Neuronal stem cell (in vitro differentiated cells): ENCODE measurements around the gene SH2D3C.

Experiments used
- DNase-seq: peaks from one replicate; pipeline ENCODE4 v3.0.0-alpha.2; 2013; ENCODE audit warnings: low spot score
- H2AFZ ChIP-seq: one replicate; pipeline ENCODE4 v1.6.1; 2013; ENCODE audit warnings: mild to moderate bottlenecking, low read length, inconsistent platforms
- H2AK5ac ChIP-seq: 2 replicates; pipeline ENCODE4 v1.6.1; 2013; ENCODE audit warnings: low read depth, mild to moderate bottlenecking, inconsistent platforms, low read length, moderate library complexity, mixed read lengths
- H2BK120ac ChIP-seq: 2 replicates; pipeline ENCODE4 v1.6.1; 2013; ENCODE audit warnings: low read depth, mild to moderate bottlenecking, inconsistent platforms, low read length, moderate library complexity, mixed read lengths
- H2BK12ac ChIP-seq: one replicate; pipeline ENCODE4 v1.6.1; 2013; ENCODE audit warnings: low read length, inconsistent platforms
- H2BK15ac ChIP-seq: 2 replicates; pipeline ENCODE4 v1.6.1; 2013; ENCODE audit warnings: mild to moderate bottlenecking, low read length, inconsistent platforms, mixed read lengths
- H2BK5ac ChIP-seq: one replicate; pipeline ENCODE4 v1.6.1; 2013; ENCODE audit warnings: inconsistent platforms, mild to moderate bottlenecking, low read length, moderate library complexity
- H3K14ac ChIP-seq: one replicate; pipeline ENCODE4 v1.6.1; 2013; ENCODE audit warnings: low read length, inconsistent platforms
- H3K18ac ChIP-seq: 2 replicates; pipeline ENCODE4 v1.6.1; 2013; ENCODE audit warnings: low read length, inconsistent platforms
- H3K23ac ChIP-seq: 2 replicates; pipeline ENCODE4 v1.6.1; 2013; ENCODE audit warnings: low read depth, mild to moderate bottlenecking, mixed read lengths, low read length, inconsistent platforms; ENCODE audit not compliant: poor library complexity
- H3K27ac ChIP-seq: replicated peaks from 3 replicates; pipeline ENCODE4 v1.5.1; 2013; ENCODE audit warnings: low read length, inconsistent platforms
- H3K27me3 ChIP-seq, 3 experiments: 2 replicates each; pipeline ENCODE4 v1.6.1; 2013; ENCODE audit warnings: low read length in 3 of 3, mild to moderate bottlenecking in 2 of 3, inconsistent platforms in 1 of 3, low read depth in 1 of 3, mixed read lengths in 1 of 3, moderate library complexity in 1 of 3; ENCODE audit not compliant: control insufficient read depth in 3 of 3, insufficient read depth in 3 of 3
- H3K36me3 ChIP-seq, 2 donors: replicated peaks in 1 of 2; 2 replicates each; pipeline ENCODE4 v1.6.1; 2013; ENCODE audit warnings: low read length in 2 of 2; ENCODE audit not compliant: control insufficient read depth in 2 of 2, insufficient read depth in 2 of 2
- H3K4ac ChIP-seq: 2 replicates; pipeline ENCODE4 v1.6.1; 2013; ENCODE audit warnings: inconsistent platforms, mild to moderate bottlenecking, low read length, moderate library complexity
- H3K4me1 ChIP-seq, 2 donors: 1 replicate in 1 of 2; 2 replicates in 1 of 2; pipeline ENCODE4 v1.6.1; 2013; ENCODE audit warnings: low read length in 2 of 2, low read depth in 1 of 2; ENCODE audit not compliant: control insufficient read depth in 2 of 2, insufficient read depth in 1 of 2
- H3K4me2 ChIP-seq: one replicate; pipeline ENCODE4 v1.6.1; 2013; ENCODE audit warnings: mild to moderate bottlenecking, low read length, inconsistent platforms; ENCODE audit not compliant: insufficient read depth, poor library complexity, severe bottlenecking
- H3K4me3 ChIP-seq, 2 donors: 2 replicates each; pipeline ENCODE4 v1.5.1; 2013; ENCODE audit warnings: low read length in 2 of 2, mild to moderate bottlenecking in 2 of 2, inconsistent platforms in 1 of 2, moderate library complexity in 1 of 2
- H3K79me1 ChIP-seq: one replicate; pipeline ENCODE4 v1.6.1; 2013; ENCODE audit warnings: low read depth, mild to moderate bottlenecking, inconsistent platforms, low read length, moderate library complexity
- H3K9ac ChIP-seq: one replicate; pipeline ENCODE4 v1.6.1; 2013; ENCODE audit warnings: mild to moderate bottlenecking, low read depth, low read length, inconsistent platforms; ENCODE audit not compliant: poor library complexity
- H3K9me3 ChIP-seq, 2 donors: replicated peaks in 1 of 2; 2 replicates each; pipeline versions ENCODE3 to v1.6.1; 2013; ENCODE audit warnings: low read length in 2 of 2, mild to moderate bottlenecking in 2 of 2, inconsistent platforms in 1 of 2, low read depth in 1 of 2, mixed read lengths in 1 of 2, moderate library complexity in 1 of 2; ENCODE audit not compliant: control insufficient read depth in 2 of 2, insufficient read depth in 1 of 2
- H4K8ac ChIP-seq: one replicate; pipeline ENCODE4 v1.6.1; 2013; ENCODE audit warnings: low read depth, mild to moderate bottlenecking, inconsistent platforms, low read length, moderate library complexity
- H4K91ac ChIP-seq: one replicate; pipeline ENCODE4 v1.6.1; 2013; ENCODE audit warnings: low read length, low read depth, mild to moderate bottlenecking, inconsistent platforms; ENCODE audit not compliant: poor library complexity
- WGBS, 2 donors: extraction: QIAGEN DNeasy Blood & Tissue Kit; methylation state at CpG; one replicate each; pipeline ENCODE4 v1.1.7; 2013; ENCODE audit warnings: missing lambda C conversion rate in 2 of 2, mixed read lengths in 1 of 2; ENCODE audit not compliant: insufficient read length in 2 of 2, insufficient replicate concordance in 1 of 2; ENCODE audit errors: extremely low coverage in 2 of 2; 5-methylcytosine and 5-hydroxymethylcytosine counted together

The SH2D3C gene

GRCh38 chr9:127715470-127716337 is 62.8 kb downstream of the SH2D3C start, which contains the start of the genes PTRH1 and TTC16:
PTRH1 (minus strand) TSS chr9:127715663; CDS start chr9:127715639, 24 bp downstream.
TTC16 (plus strand) TSS chr9:127716079; CDS start chr9:127716146, 67 bp downstream.
- H3K18ac ChIP-seq: peak within 1 kb of the TSS; percentile 85
- H3K4me3 ChIP-seq: peak within 1 kb of the TSS; percentile 69 to 85
- no peak within 1 kb of the TSS for H3K27ac ChIP-seq
- peak within 1 kb of the TSS; percentile 20 for H2BK15ac ChIP-seq
- no peaks in the 10 kb centered on the region for H3K36me3 ChIP-seq
- no peak within 1 kb of the TSS for H4K8ac ChIP-seq
- peak within 1 kb of the TSS; percentile 95 for H2AFZ ChIP-seq
- peak within 1 kb of the TSS; percentile 83 for H3K9ac ChIP-seq
- no peaks in the 10 kb centered on the region for H3K9me3 ChIP-seq
- H3K27me3 ChIP-seq: peaks cover 0 to 10% (median 0%) of the 10 kb centered on the region in 3 experiments
- H3K4me1 ChIP-seq: peaks cover 6 to 28% of the 10 kb centered on the region in 2 donors
- no CpG with 5 or more reads among the region's 65 CpGs for WGBS, 2 donors
- peak within 1 kb of the TSS; percentile 90 for H2AK5ac ChIP-seq
- H3K79me1 ChIP-seq: peaks cover 4% of the 10 kb centered on the region
- no peak within 1 kb of the TSS for H2BK120ac ChIP-seq
- no peak within 1 kb of the TSS for H2BK5ac ChIP-seq
- H4K91ac ChIP-seq: no peak within 1 kb of the TSS
- peak within 1 kb of the TSS; percentile 93 for H3K4me2 ChIP-seq
- peak; percentile 95 for DNase-seq
- no peak within 1 kb of the TSS for H2BK12ac ChIP-seq
- peak within 1 kb of the TSS; percentile 75 for H3K23ac ChIP-seq
- H3K14ac ChIP-seq: peak within 1 kb of the TSS; percentile 56
- no peak within 1 kb of the TSS for H3K4ac ChIP-seq

DNA sequence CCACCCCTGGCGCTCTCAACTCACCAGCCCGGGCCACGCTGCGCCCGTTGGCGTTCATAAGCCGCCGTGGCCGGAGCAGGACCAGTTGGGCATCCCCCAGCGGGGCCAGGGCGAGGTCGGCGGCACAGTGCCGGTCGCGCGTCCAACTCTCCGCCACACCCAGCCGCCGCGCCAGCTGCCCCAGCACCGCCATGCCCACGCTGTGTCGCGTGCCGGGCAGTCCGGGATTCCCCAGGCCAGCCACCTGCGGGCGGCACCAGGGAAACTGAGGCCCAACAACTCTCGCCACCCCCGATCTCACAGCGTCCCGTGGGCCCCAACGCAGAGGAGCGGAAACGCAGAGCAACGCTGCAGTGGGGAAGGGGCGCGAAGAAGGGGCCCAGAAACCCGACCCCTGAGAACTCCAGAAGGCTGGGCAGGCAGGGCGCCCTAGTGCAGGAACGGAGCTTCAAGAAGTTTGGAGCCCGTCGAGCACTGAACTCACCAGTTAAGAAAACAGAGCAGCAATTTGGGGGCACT is 63.5 kb downstream of the SH2D3C start:
- Histone ChIP-seq H3K9me3 (no peaks in the 10 kb centered on the region), H4K8ac (no peak overlapping the region), H3K4me1 (peaks cover 6 to 28% of the 10 kb centered on the region in 2 donors), H3K27ac (no peak overlapping the region), H2BK12ac (no peak overlapping the region), H2AFZ (peak overlapping the region; percentile 95), H3K4ac (no peak overlapping the region), H4K91ac (no peak overlapping the region), H2BK5ac (no peak overlapping the region), H3K79me1 (peaks cover 4% of the 10 kb centered on the region), H3K23ac (peak overlapping the region; percentile 75), H2BK120ac (no peak overlapping the region), H3K14ac (no peak overlapping the region), H2BK15ac (no peak overlapping the region), H2AK5ac (no peak overlapping the region), H3K9ac (peak overlapping the region; percentile 83), H3K36me3 (no peaks in the 10 kb centered on the region), H3K4me2 (peak overlapping the region; percentile 93), H3K27me3 (peaks cover 0 to 10% (median 0%) of the 10 kb centered on the region in 3 experiments), H3K18ac (peak overlapping the region; percentile 19), H3K4me3 (peak overlapping the region; percentile 69 to 85)
- no CpG with 5 or more reads among the region's 44 CpGs for WGBS, 2 donors
- no peak for DNase-seq

DNA sequence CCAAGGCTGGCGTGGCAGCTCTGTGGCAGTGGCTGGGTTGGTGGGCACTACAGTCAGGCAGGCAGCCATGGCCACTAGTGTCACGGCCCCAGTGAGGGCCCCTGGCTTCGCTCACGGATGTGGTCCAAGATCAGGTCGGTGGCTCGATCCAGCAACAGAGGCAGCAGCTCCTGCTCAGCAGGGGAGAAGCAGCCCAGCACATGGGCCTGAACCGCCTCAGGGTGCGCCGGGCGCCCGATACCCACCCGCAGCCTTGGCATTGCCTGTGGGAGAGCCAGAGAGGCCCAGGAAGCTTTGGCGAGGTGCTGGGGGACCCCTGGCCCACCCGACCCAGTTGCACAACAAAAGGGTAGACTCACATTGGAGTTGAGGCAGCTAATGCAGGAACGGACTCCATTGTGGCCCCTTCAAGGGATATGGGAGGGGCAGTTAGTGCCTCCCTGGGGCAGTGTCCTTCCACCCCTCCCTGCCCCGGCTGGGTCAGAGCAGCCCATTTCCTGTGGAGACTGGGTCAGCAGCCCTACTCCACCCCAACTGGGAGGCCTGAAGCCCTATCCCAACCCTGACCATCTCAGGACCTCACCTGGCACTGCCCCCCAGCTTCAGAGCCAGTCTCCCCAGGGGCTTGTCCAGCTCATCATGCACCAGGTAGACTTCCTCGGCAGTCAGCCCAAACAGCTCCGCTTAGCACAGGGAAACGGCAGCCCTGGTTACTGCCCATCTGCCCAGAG is 64.3 kb downstream of the SH2D3C start:
- Histone ChIP-seq H3K4ac (no peak overlapping the region), H3K18ac (no peak overlapping the region), H3K9me3 (no peaks in the 10 kb centered on the region), H2BK15ac (no peak overlapping the region), H4K8ac (no peak overlapping the region), H2BK5ac (no peak overlapping the region), H3K23ac (no peak overlapping the region), H3K36me3 (no peaks in the 10 kb centered on the region), H3K27me3 (peaks cover 0 to 10% (median 0%) of the 10 kb centered on the region in 3 experiments), H2AFZ (no peak overlapping the region), H2BK120ac (no peak overlapping the region), H3K9ac (no peak overlapping the region), H2BK12ac (peak overlapping the region; percentile 46), H3K79me1 (peaks cover 4% of the 10 kb centered on the region), H3K4me1 (peaks cover 6 to 28% of the 10 kb centered on the region in 2 donors), H3K14ac (peak overlapping the region; percentile 3), H2AK5ac (peak overlapping the region; percentile 25), H3K27ac (no peak overlapping the region), H3K4me3 (peak overlapping the region; percentile 54 to 69), H3K4me2 (peak overlapping the region; percentile 43), H4K91ac (no peak overlapping the region)
- DNase-seq: no peak
- WGBS, 2 donors: no CpG with 5 or more reads among the region's 19 CpGs
